ENCODE results near the gene TMEM26.
A peak's percentile ranks its signal among the peaks of the same experiment; 100 is the strongest.

TMEM26 gene

GRCh38 chr10:61448841-61449600 lies 4.2 kb downstream of the TMEM26 start:
- no peak for TF ChIP-seq GATA3 (IDR thresholded peaks at IDR 0.05; ENCODE audit: low read depth, low read length)
- no peak for TF ChIP-seq GATA2 (IDR thresholded peaks at IDR 0.05; ENCODE audit: low read depth, low read length)

- TF ChIP-seq GATA2 (IDR thresholded peaks at IDR 0.05; ENCODE audit: low read depth, low read length) (no peak), GATA3 (IDR thresholded peaks at IDR 0.05; ENCODE audit: low read depth, low read length) (no peak)
These were observed 5.1 kb downstream of the TMEM26 start for GRCh38 chr10:61448091-61448490.

GRCh38 chr10:61439058-61439609 lies 14.0 kb downstream of the TMEM26 start:
- TF ChIP-seq GATA3 (IDR thresholded peaks at IDR 0.05; ENCODE audit: low read depth, low read length) (no peak), GATA2 (IDR thresholded peaks at IDR 0.05; ENCODE audit: low read depth, low read length) (no peak)

GRCh38 chr10:61438141-61438988 lies 14.8 kb downstream of the TMEM26 start:
- TF ChIP-seq GATA3 (IDR thresholded peaks at IDR 0.05; ENCODE audit: low read depth, low read length) (no peak), GATA2 (IDR thresholded peaks at IDR 0.05; ENCODE audit: low read depth, low read length) (no peak)

- TF ChIP-seq GATA3 (IDR thresholded peaks at IDR 0.05; ENCODE audit: low read depth, low read length) (no peak), GATA2 (IDR thresholded peaks at IDR 0.05; ENCODE audit: low read depth, low read length) (no peak)
These were observed 30.0 kb downstream of the TMEM26 start for GRCh38 chr10:61423178-61423577.

GRCh38 chr10:61417661-61418060 lies 35.5 kb downstream of the TMEM26 start:
- TF ChIP-seq GATA2 (IDR thresholded peaks at IDR 0.05; ENCODE audit: low read depth, low read length) (no peak), GATA3 (IDR thresholded peaks at IDR 0.05; ENCODE audit: low read depth, low read length) (no peak)

- TF ChIP-seq GATA2 (IDR thresholded peaks at IDR 0.05; ENCODE audit: low read depth, low read length) = no peak
- TF ChIP-seq GATA3 (IDR thresholded peaks at IDR 0.05; ENCODE audit: low read depth, low read length) = no peak
These were observed 37.4 kb downstream of the TMEM26 start for GRCh38 chr10:61415824-61416223.

GRCh38 chr10:61411706-61412105 lies 41.5 kb downstream of the TMEM26 start:
- TF ChIP-seq GATA2 (IDR thresholded peaks at IDR 0.05; ENCODE audit: low read depth, low read length) = no peak
- TF ChIP-seq GATA3 (IDR thresholded peaks at IDR 0.05; ENCODE audit: low read depth, low read length) = no peak

- TF ChIP-seq GATA2 (IDR thresholded peaks at IDR 0.05; ENCODE audit: low read depth, low read length) (no peak), GATA3 (IDR thresholded peaks at IDR 0.05; ENCODE audit: low read depth, low read length) (no peak)
These were observed 42.7 kb downstream of the TMEM26 start for GRCh38 chr10:61410353-61411070.

GRCh38 chr10:61409157-61409556 lies 44.0 kb downstream of the TMEM26 start:
- no peak for TF ChIP-seq GATA3 (IDR thresholded peaks at IDR 0.05; ENCODE audit: low read depth, low read length)
- no peak for TF ChIP-seq GATA2 (IDR thresholded peaks at IDR 0.05; ENCODE audit: low read depth, low read length)

- no peak for TF ChIP-seq GATA3 (IDR thresholded peaks at IDR 0.05; ENCODE audit: low read depth, low read length)
- TF ChIP-seq GATA2 (IDR thresholded peaks at IDR 0.05; ENCODE audit: low read depth, low read length) = no peak
These were observed 45.1 kb downstream of the TMEM26 start for GRCh38 chr10:61408105-61408504.

GRCh38 chr10:61406736-61407135 lies 46.4 kb downstream of the TMEM26 start:
- no peak for TF ChIP-seq GATA2 (IDR thresholded peaks at IDR 0.05; ENCODE audit: low read depth, low read length)
- no peak for TF ChIP-seq GATA3 (IDR thresholded peaks at IDR 0.05; ENCODE audit: low read depth, low read length)

GRCh38 chr10:61406242-61406641 lies 46.9 kb downstream of the TMEM26 start:
- TF ChIP-seq GATA2 (IDR thresholded peaks at IDR 0.05; ENCODE audit: low read depth, low read length) (no peak), GATA3 (IDR thresholded peaks at IDR 0.05; ENCODE audit: low read depth, low read length) (0 out of 2 replicates have a peak, but pooled peaks have one; percentile 12)

GRCh38 chr10:61404751-61405150 lies 48.4 kb downstream of the TMEM26 start:
- TF ChIP-seq GATA2 (IDR thresholded peaks at IDR 0.05; ENCODE audit: low read depth, low read length) (no peak), GATA3 (IDR thresholded peaks at IDR 0.05; ENCODE audit: low read depth, low read length) (no peak)
